Endothelial cell of umbilical vein (primary cell): ENCODE measurements around the gene SMIM38. TPM values are rescaled to one million over a fixed set of nuclear protein-coding genes. Genes with fewer than 3 reads are reported as not detected.

Source experiments
- BruUV-seq: library from RNA; stranded (reverse); fragments of 400-500 nt; replicated peaks from 2 replicates; lab custom pipeline; 2021; lab: Mats Ljungman, UMichigan
- CTCF ChIA-PET: fragments of 300-600, 350-600 bp; sonication (Branson Sonifier 250); formaldehyde crosslinking; loops from one replicate; lab custom pipeline; 2021; ENCODE audit warnings: antibody characterized with exemption, inconsistent platforms; lab: Charles Lee
- POLR2A ChIA-PET: fragments of 300-600, 350-600 bp; sonication (Branson Sonifier 250); formaldehyde crosslinking; loops from one replicate; lab custom pipeline; 2021; ENCODE audit warnings: antibody characterized with exemption, inconsistent platforms; lab: Charles Lee
- DNase-seq: peaks from one replicate; pipeline ENCODE4 v3.0.0-alpha.2; 2011; ENCODE audit warnings: low read depth, low spot score
- FAIRE-seq: peaks from 2 replicates; lab custom pipeline; 2011; peaks lifted over from hg19 to GRCh38; lab: Jason Lieb, UNC
- H2AFZ ChIP-seq: 2 replicates; pipeline ENCODE4 v1.6.0; 2012; ENCODE audit warnings: low read depth, low read length, control low read depth, inconsistent platforms
- H3K27ac ChIP-seq: 2 replicates; pipeline ENCODE4 v1.5.1; 2011; ENCODE audit warnings: low read depth, mild to moderate bottlenecking, control low read depth, low read length, moderate library complexity; ENCODE audit not compliant: insufficient read depth
- H3K27me3 ChIP-seq, 2 experiments: 2 replicates each; pipeline versions ENCODE4 v1.6.0 to v1.6.1; 2011; ENCODE audit warnings: low read length in 2 of 2, mixed read lengths in 1 of 2; ENCODE audit not compliant: control insufficient read depth in 2 of 2, insufficient read depth in 2 of 2
- H3K36me3 ChIP-seq, 2 experiments: 2 replicates in 1 of 2; 3 replicates in 1 of 2; pipeline ENCODE4 v1.5.1; 2011; ENCODE audit warnings: low read length in 2 of 2, mild to moderate bottlenecking in 1 of 2, moderate library complexity in 1 of 2; ENCODE audit not compliant: control insufficient read depth in 2 of 2, insufficient read depth in 2 of 2; ENCODE audit errors: extremely low read depth in 1 of 2
- H3K4me1 ChIP-seq: 3 replicates; pipeline ENCODE4 v1.5.1; 2011; ENCODE audit warnings: mild to moderate bottlenecking, low read length; ENCODE audit not compliant: control insufficient read depth, insufficient read depth; ENCODE audit errors: extremely low read depth
- H3K4me2 ChIP-seq: 2 replicates; pipeline ENCODE4 v1.6.1; 2011; ENCODE audit warnings: low read length, control low read depth, mixed read lengths; ENCODE audit not compliant: insufficient read depth
- H3K4me3 ChIP-seq, 3 experiments: fragments of 200-600 bp in 1 of 3; sonication (generic), shearing (Covaris generic) in 1 of 3; replicated peaks in 1 of 3; 2 replicates each; pipeline ENCODE4 v1.5.1; 2011 to 2016; ENCODE audit warnings: control low read depth in 3 of 3, low read length in 3 of 3, mild to moderate bottlenecking in 2 of 3, inconsistent platforms in 1 of 3, low read depth in 1 of 3, moderate library complexity in 1 of 3; ENCODE audit not compliant: insufficient read depth in 1 of 3
- H3K79me2 ChIP-seq: 2 replicates; pipeline ENCODE4 v1.6.0; 2012; ENCODE audit warnings: low read length, inconsistent platforms; ENCODE audit not compliant: control insufficient read depth, insufficient read depth
- H3K9ac ChIP-seq: replicated peaks from 2 replicates; pipeline ENCODE3; 2011; ENCODE audit warnings: low read length, control low read depth; ENCODE audit not compliant: insufficient read depth; ENCODE audit errors: extremely low read depth
- H3K9me1 ChIP-seq: replicated peaks from 3 replicates; pipeline ENCODE4 v1.6.0; 2011; ENCODE audit warnings: mild to moderate bottlenecking, low read length; ENCODE audit not compliant: control insufficient read depth, insufficient read depth; ENCODE audit errors: extremely low read depth
- H3K9me3 ChIP-seq: replicated peaks from 2 replicates; pipeline ENCODE4 v1.5.1; 2012; ENCODE audit warnings: low read length, inconsistent platforms; ENCODE audit not compliant: control insufficient read depth, insufficient read depth
- H4K20me1 ChIP-seq: replicated peaks from 2 replicates; pipeline ENCODE3; 2011; ENCODE audit warnings: mild to moderate bottlenecking, low read length; ENCODE audit not compliant: control insufficient read depth, insufficient read depth; ENCODE audit errors: extremely low read depth
- CTCF ChIP-seq, 2 donors: IDR thresholded peaks; 1 replicate in 1 of 2; 2 replicates in 1 of 2; pipeline ENCODE4 v1.5.1; 2011; ENCODE audit warnings: low read length in 2 of 2, mild to moderate bottlenecking in 2 of 2, moderate library complexity in 2 of 2, control low read depth in 1 of 2, inconsistent platforms in 1 of 2, low read depth in 1 of 2; ENCODE audit not compliant: insufficient read depth in 1 of 2; ENCODE audit errors: extremely low read depth in 1 of 2
- EZH2 ChIP-seq: IDR thresholded peaks from 2 replicates; pipeline ENCODE4 v1.6.1; 2012; ENCODE audit warnings: borderline replicate concordance, low read depth, mild to moderate bottlenecking, moderate library complexity, low read length, inconsistent platforms; ENCODE audit not compliant: severe bottlenecking
- FOS ChIP-seq: IDR thresholded peaks from 2 replicates; pipeline ENCODE4 v1.6.1; 2011; ENCODE audit warnings: mild to moderate bottlenecking, low read length, moderate library complexity, borderline replicate concordance; ENCODE audit not compliant: insufficient read depth
- GATA2 ChIP-seq: IDR thresholded peaks from 2 replicates; pipeline ENCODE4 v1.7.0; 2011; ENCODE audit warnings: low read depth, mild to moderate bottlenecking, moderate library complexity, mixed read lengths, low read length; ENCODE audit not compliant: insufficient read length, insufficient read depth
- JUN ChIP-seq: IDR thresholded peaks from 2 replicates; pipeline ENCODE4 v1.6.1; 2011; ENCODE audit warnings: borderline replicate concordance, low read depth; ENCODE audit not compliant: insufficient read length, insufficient read depth
- MAX ChIP-seq: IDR thresholded peaks from 2 replicates; pipeline ENCODE4 v1.6.1; 2011; ENCODE audit not compliant: insufficient read depth, insufficient read length
- MYC ChIP-seq: IDR thresholded peaks from one replicate; pipeline ENCODE4 v1.6.1; 2011; ENCODE audit warnings: mild to moderate bottlenecking, low read depth, low read length
- POLR2A ChIP-seq: IDR thresholded peaks from 2 replicates; pipeline ENCODE4 v1.6.1; 2012; ENCODE audit warnings: low read depth, mild to moderate bottlenecking, control low read depth, low read length
- POLR2AphosphoS5 ChIP-seq: IDR thresholded peaks from 2 replicates; pipeline ENCODE4 v1.6.1; 2012; ENCODE audit warnings: low read depth, mild to moderate bottlenecking, control low read depth, low read length, moderate library complexity; ENCODE audit not compliant: insufficient read depth
- dilution Hi-C: fragments of 300-500 bp; cut with MboI; formaldehyde crosslinking; loops from one replicate; pipeline ENCODE4 v1.15.0; 2019; ENCODE audit warnings: low sequenced_read_pairs; ENCODE audit not compliant: extremely low pct_ligation_motif_present
- intact Hi-C: fragments of 100-400 bp; cut with micrococcal nuclease; formaldehyde crosslinking; loops from one replicate; pipeline ENCODE4 v1.10.0; 2022
- polyA plus RNA-seq, 4 experiments: library from polyadenylated mRNA; depleted of rRNA in 3 of 4; stranded (reverse) in 3 of 4; unstranded in 1 of 4; fragments of >200 nt; gene quantifications; 2 replicates each; pipeline versions ENCODE4 v1.2.1 to v1.2.3, GENCODE V29; 2011 to 2012; ENCODE audit warnings: missing spikeins in 1 of 4
- total RNA-seq: library from RNA; stranded (reverse); gene quantifications from 2 replicates; pipeline ENCODE4 v1.2.3, GENCODE V29; 2021

SMIM38 gene
- total and polyA plus RNA-seq, 2 donors (not counting 3 experiments of a cell fraction or from before 2014, with no cell fraction given) = 0.03 TPM; not detected in 1

- Histone ChIP-seq H3K9me3 (no peaks in the 10 kb centered on the region), H3K4me2 (no peak overlapping the region), H3K79me2 (no peaks in the 10 kb centered on the region), H3K4me3 (no peak overlapping the region), H3K27ac (no peak overlapping the region), H3K4me1 (peaks cover 7% of the 10 kb centered on the region), H3K9ac (no peak overlapping the region), H3K27me3 (peaks cover 0 to 2% of the 10 kb centered on the region in 2 experiments), H2AFZ (no peak overlapping the region), H4K20me1 (no peaks in the 10 kb centered on the region), H3K36me3 (no peaks in the 10 kb centered on the region), H3K9me1 (no peaks in the 10 kb centered on the region)
- DNase-seq (no peak), FAIRE-seq (no peak)
- dilution Hi-C loops = no loop called here
- POLR2A ChIA-PET = no interaction called here
- no TSS peak for BruUV-seq
- no peak for TF ChIP-seq POLR2A
- no peak for TF ChIP-seq MAX
- intact Hi-C loops = no loop called here
- CTCF ChIA-PET = no interaction called here
Observed at GRCh38 chr11:69162505-69162904, 6.8 kb downstream of the SMIM38 start.

GRCh38 chr11:69163842-69164241, 8.1 kb downstream of the SMIM38 start:
- FAIRE-seq (no peak), DNase-seq (no peak)
- H3K9me1 ChIP-seq = no peaks in the 10 kb centered on the region
- dilution Hi-C loops = no loop called here
- TF ChIP-seq MYC (no peak), POLR2A (no peak), CTCF (IDR thresholded peaks at IDR 0.05; ENCODE audit: extremely low read depth in 1 of 2, insufficient read depth in 1 of 2, low read depth in 1 of 2, low read length in 2 of 2) (no peak), JUN (no peak), POLR2AphosphoS5 (no peak), FOS (no peak), EZH2 (no peak), GATA2 (no peak), MAX (no peak)
- no peaks in the 10 kb centered on the region for H3K36me3 ChIP-seq
- intact Hi-C loops = no loop called here
- peaks cover 7% of the 10 kb centered on the region for H3K4me1 ChIP-seq
- ChIA-PET POLR2A (no interaction called here), CTCF (no interaction called here)
- no peak overlapping the region for H3K4me2 ChIP-seq
- H3K9ac ChIP-seq = no peak overlapping the region
- H2AFZ ChIP-seq = no peak overlapping the region
- no peak overlapping the region for H3K4me3 ChIP-seq
- H3K79me2 ChIP-seq = no peaks in the 10 kb centered on the region
- no TSS peak for BruUV-seq
- peaks cover 0 to 2% of the 10 kb centered on the region in 2 experiments for H3K27me3 ChIP-seq
- H4K20me1 ChIP-seq = no peaks in the 10 kb centered on the region
- H3K27ac ChIP-seq = no peak overlapping the region
- H3K9me3 ChIP-seq = no peaks in the 10 kb centered on the region
